B cell (primary cell): ENCODE data around the gene EIPR1.

Experiments used
- CTCF ChIP-seq: fragments of 200-600 bp; IDR thresholded peaks from one replicate; pipeline ENCODE4 v1.8.0; 2022; ENCODE audit warnings: antibody characterized with exemption, mild to moderate bottlenecking
- EZH2 ChIP-seq: IDR thresholded peaks from 2 replicates; pipeline ENCODE4 v1.6.1; 2012; ENCODE audit warnings: borderline replicate concordance, low read depth, mild to moderate bottlenecking, moderate library complexity, low read length; ENCODE audit not compliant: insufficient read depth, poor library complexity, severe bottlenecking

- TF ChIP-seq CTCF, result no peak
- TF ChIP-seq EZH2, result no peak
These were observed 53.0 kb downstream of the EIPR1 start for GRCh38 chr2:3324404-3325281.
